ENCODE results near the gene C16orf86. TPM values are rescaled to one million over a fixed set of nuclear protein-coding genes. Genes with fewer than 3 reads are reported as not detected.

Gene C16orf86, protein sequence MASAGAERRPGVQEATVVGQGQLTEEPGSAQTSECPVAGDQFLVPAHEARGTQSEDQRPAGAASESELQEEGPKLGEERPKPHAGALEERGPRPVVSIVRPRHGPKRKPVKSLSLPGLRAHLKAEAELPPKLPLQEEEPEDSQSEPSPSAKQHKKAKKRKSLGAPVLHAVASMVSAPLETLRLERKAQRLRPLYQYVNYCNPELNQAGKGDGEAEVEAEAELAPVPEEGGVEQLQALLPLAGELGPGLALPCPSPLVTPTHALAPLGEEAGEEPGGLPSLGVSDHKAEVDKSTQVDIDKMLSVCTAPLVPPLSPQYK
- 2.9 TPM for total RNA-seq
- long read RNA-seq, transcript C16orf86-201 (4 exons, 1,267 nt) = major isoform, 7 of 16 reads
- long read RNA-seq, partial matches to known transcripts = 2 of 16 reads
- long read RNA-seq, other reads (novel, unspliced or antisense) = 1 of 16 reads

DNA sequence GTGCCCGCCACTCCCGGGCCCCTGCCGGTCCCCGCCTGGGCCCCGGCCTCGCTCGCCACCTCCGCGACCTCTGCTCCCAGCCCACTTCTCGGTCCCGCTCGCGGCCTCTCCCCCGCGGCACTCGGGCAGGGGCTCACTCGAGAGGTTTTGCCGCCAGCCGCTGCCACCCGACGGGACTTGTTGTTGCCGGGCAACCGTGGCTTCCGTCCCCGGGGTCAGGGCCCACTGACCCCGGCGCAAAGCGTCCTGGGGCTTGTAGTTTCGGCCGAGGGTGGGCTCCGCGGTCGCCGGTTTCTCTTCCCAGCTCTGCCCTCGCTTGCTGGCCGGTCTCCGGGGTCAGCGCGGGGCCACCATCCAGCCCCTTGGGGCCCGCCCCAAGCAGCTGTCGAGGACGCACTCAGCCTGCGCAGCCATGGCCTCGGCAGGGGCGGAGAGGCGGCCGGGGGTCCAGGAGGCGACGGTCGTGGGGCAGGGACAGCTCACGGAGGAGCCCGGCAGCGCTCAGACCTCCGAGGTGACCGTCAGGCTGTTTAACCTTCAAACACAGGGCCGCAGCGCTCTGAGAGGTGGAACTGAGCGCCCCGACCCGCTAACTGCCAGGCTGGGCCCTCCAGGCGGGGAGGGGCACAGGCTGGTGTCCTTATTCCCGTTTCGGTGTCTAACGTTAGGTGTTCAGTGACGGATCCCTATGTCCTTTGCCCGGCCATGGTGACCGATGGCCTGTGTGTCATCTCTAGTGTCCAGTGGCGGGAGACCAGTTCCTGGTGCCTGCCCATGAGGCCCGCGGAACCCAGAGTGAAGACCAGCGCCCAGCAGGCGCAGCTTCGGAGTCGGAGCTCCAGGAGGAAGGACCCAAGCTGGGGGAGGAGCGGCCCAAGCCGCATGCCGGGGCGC is at the start of gene C16orf86, which contains the start of gene ENKD1:
Gene C16orf86, plus strand, starts transcription at position 256 of the 894 bp plus-strand sequence. Its CDS starts 157 bp downstream, at position 413.
Gene ENKD1, minus strand, starts transcription at position 192 of the 894 bp plus-strand sequence. CDS start 308 bp downstream, outside the sequence.
- DNase-seq (ENCODE audit: low spot score) = peak; percentile 95

DNA sequence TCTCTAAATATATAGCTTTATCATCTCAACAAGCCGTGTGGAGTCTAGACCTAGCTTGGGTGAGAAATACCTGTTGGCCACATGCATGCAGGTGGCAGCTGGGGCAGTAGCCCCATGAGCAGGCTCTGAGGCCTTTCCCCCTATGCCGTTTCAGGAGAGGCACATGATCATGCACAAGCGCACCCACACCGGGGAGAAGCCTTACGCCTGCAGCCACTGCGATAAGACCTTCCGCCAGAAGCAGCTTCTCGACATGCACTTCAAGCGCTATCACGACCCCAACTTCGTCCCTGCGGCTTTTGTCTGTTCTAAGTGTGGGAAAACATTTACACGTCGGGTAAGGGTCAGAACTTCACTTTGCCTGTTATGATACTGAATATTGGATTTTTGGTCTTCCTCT is 38.4 kb upstream of the C16orf86 start:
- no peak for DNase-seq (ENCODE audit: low spot score)

DNA sequence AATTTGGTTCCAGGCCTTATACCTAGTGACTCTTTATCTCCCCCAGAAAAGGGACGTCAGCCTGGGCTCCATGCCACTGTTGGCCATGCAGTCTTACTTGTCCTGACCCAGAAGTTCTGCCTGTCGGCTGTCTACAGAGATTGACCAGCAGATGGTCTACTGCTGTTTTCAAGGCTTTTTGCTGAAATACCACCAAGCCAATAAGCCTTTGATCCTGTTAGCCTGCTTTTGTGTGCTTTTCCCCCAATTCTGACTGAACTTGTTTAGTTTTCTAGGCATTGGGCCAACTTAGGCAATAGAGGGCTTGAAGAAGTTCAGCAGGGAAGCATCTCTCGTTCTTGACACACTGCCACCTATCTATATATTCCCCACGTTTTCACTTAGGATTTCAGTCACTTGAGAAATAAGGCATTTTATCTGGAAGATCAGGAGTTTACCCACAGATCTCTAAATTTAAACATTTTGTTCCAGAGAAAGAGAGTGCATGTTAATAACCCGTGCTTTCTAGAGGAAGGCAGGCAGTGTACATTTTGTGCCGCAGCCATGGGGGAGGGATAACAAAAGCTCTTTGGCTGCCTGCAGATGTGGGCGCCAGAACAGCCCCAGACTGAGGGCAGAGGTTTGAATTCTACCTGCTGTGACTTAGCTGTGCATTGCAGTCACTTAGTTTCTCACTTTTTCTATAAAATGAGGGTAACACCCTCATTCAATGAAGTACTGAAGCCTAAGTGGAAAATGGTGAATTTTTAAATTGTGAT is 34.0 kb upstream of the C16orf86 start:
- no peak for DNase-seq (ENCODE audit: low spot score)

DNA sequence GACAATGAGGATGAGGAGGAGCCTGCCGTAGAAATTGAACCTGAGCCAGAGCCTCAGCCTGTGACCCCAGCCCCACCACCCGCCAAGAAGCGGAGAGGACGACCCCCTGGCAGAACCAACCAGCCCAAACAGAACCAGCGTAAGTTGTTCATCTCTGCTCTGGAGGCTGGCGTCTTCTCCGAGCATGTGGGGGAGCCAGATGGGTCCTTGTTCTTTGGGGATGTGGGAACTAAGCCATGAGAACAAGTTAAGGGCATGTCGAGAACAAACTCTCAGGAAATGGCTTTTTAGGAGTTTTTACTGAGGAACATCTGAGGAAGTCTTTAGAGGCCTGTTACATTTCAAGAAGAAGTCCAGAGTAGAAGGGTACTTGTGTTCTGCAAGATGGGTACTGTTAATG is 29.9 kb upstream of the C16orf86 start:
- no peak for DNase-seq (ENCODE audit: low spot score)

DNA sequence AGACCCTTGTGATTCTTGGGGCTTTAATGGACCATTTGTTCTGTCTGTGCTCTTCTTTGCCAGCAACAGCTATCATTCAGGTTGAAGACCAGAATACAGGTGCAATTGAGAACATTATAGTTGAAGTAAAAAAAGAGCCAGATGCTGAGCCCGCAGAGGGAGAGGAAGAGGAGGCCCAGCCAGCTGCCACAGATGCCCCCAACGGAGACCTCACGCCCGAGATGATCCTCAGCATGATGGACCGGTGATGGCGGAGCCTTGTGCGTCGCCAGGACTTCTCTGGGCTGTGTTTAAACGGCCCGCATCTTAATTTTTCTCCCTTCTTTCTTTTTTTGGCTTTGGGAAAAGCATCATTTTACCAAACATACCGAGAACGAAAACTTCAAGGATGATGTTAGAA is 29.0 kb upstream of the C16orf86 start:
- DNase-seq (ENCODE audit: low spot score) = no peak

DNA sequence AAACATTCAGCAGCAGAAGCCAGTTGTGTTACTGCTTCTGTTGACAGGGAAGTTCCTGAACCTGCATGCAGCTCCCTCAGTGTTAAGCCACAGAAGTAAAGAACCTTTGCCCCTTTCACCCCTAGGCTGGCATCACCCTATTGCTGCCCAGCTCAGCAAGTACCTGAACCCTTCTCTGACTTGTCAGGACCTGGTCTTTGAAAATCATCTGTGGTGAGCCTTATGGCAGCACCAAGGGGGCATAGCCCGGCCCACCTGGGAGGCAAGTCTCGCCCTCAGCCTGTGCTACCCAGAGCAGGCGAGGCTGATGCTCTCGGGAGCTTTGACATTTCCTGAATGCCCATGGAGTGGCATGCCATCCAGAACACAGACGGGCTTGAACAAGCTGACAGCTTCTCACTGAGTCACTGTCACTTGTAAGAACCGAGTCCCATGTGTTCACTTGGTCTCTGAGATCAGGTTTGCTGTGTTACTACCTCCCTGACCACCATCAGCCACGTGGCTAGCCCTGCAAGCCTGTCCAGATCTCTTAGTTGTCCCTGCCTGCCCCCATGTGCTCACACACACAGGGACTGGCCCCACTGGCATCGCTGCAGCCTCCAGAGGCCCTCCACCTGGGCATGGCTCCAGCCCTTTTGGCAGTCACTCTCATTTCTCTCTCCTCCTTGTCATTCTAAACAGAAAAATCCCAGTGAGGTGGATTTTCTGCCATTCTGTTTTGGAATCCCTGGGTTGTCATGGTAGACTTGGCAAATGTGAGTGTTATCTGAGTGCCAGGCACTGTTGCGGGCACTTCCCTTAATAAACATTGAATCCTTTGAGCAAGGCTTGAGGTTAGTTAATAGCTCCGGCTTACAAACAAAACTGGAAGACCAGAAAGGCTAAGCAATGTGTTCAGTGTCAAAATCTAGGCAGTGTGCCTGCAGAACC is 24.6 kb upstream of the C16orf86 start:
- DNase-seq (ENCODE audit: low spot score) = no peak

DNA sequence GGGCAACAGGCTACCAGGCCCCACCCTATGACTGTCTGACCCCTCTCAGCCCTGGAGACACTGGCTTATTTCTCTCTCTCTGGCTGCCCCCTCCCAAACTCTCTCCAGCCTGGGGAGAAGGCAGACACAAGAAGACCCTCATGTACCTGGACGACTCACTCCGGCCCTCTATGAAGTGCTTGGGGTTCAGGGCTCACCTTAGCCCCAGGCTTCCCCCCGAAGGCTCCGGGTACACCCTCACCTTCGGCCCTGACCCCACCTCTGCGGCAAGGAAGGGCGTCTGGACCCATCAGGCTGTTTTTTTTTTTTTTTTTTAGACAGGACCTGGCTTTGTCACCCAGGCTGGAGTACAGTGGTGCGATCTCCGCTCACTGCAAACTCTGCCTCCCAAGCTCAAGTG is 22.6 kb upstream of the C16orf86 start:
- DNase-seq (ENCODE audit: low spot score) = no peak

DNA sequence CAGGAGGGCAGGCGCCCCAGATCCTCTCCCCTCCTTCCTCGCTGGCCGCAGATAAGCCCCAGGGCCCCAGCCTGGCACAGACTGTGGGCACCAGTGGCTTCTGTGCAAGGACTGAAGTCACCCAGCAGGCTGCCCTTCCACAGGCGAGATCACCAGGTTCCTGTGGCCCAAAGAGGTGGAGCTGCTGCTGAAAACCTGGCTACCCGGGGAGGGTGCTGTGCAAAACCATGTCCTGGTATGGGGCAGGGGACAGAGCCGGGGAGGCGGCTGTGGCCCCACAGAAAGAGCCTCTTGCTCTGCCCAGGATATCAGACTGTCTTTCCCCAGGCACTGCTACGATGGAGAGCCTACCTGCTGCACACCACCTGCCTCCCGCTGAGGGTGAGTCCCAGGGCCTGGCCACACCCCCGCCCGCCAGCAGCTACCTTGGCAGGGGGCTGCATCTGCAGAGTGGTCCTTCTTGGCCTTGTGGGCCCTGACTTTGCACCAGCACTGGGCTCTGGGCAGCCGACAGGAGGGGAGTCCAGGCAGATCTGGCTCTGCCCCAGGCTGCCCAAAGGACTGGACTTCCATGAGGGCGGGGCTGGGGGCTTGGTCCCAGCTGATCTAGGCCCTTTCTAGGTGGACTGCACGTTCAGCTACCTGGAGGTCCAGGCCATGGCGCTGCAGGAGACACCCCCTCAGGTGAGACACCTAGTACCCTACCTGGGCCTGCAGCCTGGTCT is 21.1 kb upstream of the C16orf86 start:
- DNase-seq (ENCODE audit: low spot score) = no peak

DNA sequence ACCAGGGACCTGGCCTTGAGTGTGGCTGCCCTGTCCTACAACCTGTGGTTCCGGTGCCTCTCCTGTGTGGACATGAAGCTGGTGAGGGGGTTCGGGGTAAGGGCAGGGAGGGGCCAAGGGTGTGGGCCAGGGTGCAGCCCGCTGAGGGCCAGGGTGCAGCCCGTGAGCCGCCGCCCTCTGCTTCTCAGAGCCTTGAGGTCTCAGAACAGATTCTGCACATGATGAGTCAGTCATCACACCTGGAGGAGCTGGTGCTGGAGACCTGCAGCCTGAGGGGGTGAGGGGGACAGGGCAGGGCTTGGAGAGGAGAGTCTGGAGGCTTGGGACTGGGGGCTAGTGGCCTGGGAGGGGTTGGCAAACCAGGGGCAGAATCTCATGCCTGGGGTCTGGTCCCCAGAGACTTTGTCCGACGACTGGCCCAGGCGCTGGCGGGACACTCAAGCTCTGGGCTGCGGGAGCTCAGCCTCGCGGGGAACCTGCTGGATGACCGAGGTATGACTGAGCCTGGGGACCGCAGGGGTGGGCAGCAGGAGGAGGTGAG is 19.4 kb upstream of the C16orf86 start:
- no peak for DNase-seq (ENCODE audit: low spot score)

DNA sequence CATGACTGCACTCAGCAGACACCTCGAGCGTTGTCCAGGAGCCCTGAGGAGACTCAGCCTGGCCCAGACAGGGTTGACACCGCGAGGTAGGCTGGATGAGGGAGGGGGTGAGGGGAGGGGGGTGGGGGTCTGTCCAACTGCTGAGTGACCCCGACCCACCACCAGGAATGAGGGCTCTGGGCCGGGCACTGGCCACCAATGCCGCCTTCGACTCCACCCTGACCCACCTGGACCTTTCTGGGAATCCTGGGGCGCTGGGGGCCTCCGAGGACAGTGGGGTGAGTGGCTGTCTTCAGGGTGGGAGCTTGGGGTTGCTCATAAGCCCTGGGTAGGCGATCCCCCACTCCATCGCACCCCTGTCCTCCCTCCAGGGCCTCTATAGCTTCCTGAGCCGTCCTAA is 18.9 kb upstream of the C16orf86 start:
- DNase-seq (ENCODE audit: low spot score) = no peak

DNA sequence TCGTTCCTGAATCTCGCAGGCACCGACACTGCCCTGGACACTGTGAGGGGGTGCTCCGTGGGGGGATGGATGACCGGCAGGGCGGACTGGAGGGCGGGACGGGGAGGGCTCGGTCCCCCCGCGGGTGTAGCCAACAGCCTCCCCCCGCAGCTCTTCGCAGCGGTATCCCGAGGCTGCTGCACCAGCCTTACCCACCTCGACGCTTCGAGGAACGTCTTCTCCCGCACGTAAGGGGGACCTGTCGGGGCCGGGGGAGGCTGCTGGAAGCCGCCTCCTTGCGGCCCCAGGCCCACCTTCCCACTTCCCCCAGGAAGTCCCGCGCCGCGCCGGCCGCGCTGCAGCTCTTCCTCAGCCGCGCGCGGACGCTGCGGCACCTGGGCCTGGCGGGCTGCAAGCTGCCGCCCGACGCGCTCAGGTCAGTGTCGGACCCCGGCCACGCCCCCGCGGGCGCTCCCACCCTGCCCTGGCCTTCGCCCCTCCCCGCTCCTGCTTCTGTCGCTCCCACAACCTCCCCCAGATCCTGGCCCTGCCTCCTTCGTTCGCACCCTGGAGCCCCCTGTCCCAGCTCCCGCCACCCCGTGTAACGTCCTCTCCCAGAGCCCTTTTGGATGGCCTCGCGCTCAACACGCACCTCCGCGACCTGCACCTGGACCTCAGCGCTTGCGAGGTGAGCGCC is 18.4 kb upstream of the C16orf86 start:
- DNase-seq (ENCODE audit: low spot score) = no peak

DNA sequence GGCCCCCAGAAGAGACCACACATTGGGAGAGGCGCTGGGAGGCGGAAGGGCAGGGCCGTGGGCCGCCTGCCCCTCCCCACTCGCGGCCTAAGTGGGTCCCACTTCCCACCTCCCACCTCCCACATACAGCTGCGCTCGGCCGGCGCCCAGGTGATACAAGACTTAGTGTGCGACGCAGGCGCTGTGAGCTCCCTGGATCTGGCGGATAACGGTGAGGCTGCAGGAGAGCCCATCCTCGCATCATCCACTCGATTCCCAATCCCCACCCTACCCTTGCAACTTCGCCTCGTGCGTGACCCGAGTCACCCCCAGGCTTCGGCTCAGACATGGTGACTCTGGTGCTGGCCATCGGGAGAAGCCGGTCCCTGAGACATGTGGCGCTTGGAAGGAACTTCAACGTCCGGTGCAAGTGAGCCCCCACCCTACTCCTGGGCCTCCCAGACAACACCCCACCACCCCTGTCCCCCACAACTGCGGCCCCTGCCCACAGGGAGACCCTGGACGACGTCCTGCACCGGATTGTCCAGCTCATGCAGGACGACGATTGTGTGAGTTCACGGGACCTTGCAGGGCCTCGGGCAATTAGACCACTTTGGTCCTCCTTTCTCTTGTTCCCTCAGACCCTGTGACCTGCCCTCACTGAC is 17.7 kb upstream of the C16orf86 start:
- no peak for DNase-seq (ENCODE audit: low spot score)

DNA sequence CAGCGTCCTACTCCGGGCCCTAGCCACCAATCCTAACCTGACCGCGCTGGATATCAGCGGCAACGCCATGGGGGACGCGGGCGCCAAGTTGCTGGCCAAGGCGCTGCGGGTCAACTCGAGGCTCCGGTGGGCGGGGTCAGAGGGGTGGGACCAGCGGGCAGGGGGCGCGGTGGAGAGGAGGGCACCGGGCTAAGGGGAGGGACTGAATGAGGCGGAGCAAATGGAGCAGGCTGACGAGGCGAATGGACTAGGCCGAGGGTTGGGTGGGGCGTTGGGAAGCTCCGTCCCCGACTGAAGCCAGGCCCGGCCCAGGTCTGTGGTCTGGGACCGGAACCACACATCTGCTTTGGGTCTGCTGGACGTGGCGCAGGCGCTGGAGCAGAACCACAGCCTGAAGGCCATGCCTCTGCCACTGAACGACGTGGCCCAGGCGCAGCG is 17.1 kb upstream of the C16orf86 start:
- no peak for DNase-seq (ENCODE audit: low spot score)

DNA sequence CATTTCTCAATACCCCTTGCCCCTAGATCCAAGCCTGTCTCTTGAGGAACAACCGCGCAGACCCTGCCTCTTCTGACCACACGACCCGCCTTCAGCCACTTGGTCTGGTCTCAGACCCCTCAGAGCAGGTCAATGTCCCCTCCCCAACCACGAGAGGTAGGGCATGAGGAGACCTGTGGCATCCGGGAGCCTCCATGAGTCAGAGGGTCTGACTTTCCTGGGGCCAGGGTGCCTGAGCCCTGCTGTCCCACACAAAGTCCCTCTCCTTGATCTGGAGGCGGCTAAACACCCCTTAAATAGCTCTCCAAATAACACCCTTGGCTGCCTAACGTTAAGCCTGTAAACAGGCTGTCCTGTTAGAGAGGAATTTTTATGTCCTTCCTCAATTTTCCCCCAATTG is 16.6 kb upstream of the C16orf86 start:
- no peak for DNase-seq (ENCODE audit: low spot score)

DNA sequence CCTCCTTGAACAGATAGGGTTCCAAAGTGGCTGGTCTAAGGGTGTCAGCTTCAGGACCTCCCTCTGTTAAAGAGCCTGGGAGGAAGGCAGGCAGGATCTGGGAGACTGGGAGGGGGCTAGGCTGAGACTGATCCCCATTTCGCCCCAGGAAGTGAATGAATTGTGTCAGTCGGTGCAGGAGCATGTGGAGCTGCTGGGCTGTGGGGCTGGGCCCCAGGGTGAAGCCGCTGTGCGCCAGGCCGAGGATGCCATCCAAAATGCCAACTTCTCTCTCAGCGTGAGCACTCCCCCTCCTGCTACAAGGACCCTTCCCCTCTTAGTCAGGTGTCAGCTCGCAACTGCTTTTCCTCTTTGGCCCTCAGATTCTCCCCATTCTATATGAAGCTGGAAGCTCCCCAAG is 15.6 kb upstream of the C16orf86 start:
- DNase-seq (ENCODE audit: low spot score) = no peak

DNA sequence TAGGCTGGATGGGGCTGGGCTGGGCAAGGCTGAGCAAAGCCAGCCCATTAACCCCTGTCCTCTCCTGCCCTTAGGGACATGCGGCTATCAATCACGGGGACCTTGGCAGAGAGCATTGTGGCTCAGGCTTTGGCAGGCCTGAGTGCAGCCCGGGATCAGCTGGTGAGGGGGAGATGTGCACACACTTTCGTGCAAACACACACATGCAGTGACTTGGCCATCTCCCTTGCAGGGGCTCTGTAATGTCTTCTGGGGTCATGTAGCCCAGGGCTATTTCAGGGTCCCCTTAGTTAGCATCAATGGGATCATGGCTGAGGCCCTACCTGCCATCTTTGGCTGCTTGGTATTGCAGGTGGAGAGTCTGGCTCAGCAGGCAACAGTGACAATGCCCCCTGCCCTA is 14.8 kb upstream of the C16orf86 start:
- no peak for DNase-seq (ENCODE audit: low spot score)

DNA sequence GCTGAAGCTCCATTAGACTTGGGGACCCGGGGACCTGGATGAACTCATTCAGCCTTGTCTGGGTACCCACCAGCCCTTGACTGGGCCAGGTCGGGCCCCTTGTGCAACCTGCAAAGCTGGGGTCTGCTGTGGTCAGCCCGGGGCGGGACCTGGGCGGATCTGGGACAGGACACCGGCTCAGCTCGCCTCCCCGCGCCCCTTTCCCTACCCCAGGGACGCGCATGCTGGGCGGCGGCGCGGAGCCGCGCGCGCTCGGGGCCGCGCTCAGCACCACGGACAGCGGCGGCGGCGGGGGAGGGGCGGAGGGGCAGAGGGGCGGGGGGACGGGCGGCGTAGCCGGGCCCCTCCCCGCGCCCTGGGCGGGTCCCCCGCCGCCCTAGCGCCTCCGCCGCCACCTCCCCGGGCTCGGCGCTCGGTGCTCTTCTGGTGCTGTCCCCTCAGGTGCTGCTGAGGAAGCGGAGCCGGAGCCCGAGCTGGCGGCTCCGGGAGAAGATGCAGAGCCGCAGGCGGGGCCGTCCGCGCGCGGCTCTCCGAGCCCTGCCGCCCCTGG is 14.0 kb upstream of the C16orf86 start:
- DNase-seq (ENCODE audit: low spot score) = no peak

Data from mesenteric fat pad (tissue), 1 donor.